ENCODE measurements around the gene UQCRQ.

- TF ChIP-seq JUN (IDR thresholded peaks at IDR 0.05) (no peak), RAD21 (conservative IDR thresholded peaks at IDR 0.05 in 1 of 2, IDR thresholded peaks at IDR 0.05 in 1 of 2) (no peak), MYC (IDR thresholded peaks at IDR 0.05; ENCODE audit: borderline replicate concordance, low read length) (no peak), FOSB (CRISPR knock-in tag; IDR thresholded peaks at IDR 0.05) (no peak), CTCF (IDR thresholded peaks at IDR 0.05) (no peak), EP300 (IDR thresholded peaks at IDR 0.05) (no peak), POLR2A (IDR thresholded peaks at IDR 0.05; ENCODE audit: low read length) (no peak), KDM1A (IDR thresholded peaks at IDR 0.05; ENCODE audit: low read depth) (no peak), NR3C1 (IDR thresholded peaks at IDR 0.05) (no peak)
These were observed 43.6 kb upstream of the UQCRQ start for GRCh38 chr5:132822650-132823480.

All from A549 (cell line).